Mucosa of stomach (tissue), 1 donor: ENCODE results near the gene CCNY.
"Not testable (repeated sequence)": the region's sequence is repeated elsewhere in the genome, so short reads cannot be mapped to it uniquely, and the experiment has no call there.

Experiments used
- H3K27me3 ChIP-seq: one replicate; pipeline ENCODE4 v1.7.0; 2013; ENCODE audit warnings: mild to moderate bottlenecking, low read length; ENCODE audit not compliant: control insufficient read depth, insufficient read depth
- H3K36me3 ChIP-seq: one replicate; pipeline ENCODE4 v1.7.0; 2013; ENCODE audit warnings: low read length; ENCODE audit not compliant: control insufficient read depth, insufficient read depth
- H3K4me1 ChIP-seq: one replicate; pipeline ENCODE4 v1.7.0; 2013; ENCODE audit warnings: mild to moderate bottlenecking, low read length; ENCODE audit not compliant: control insufficient read depth, insufficient read depth
- H3K4me3 ChIP-seq: one replicate; pipeline ENCODE4 v1.7.0; 2013; ENCODE audit warnings: low read length
- H3K9ac ChIP-seq: one replicate; pipeline ENCODE4 v1.7.0; 2013; ENCODE audit warnings: mild to moderate bottlenecking, low read length, moderate library complexity
- H3K9me3 ChIP-seq: one replicate; pipeline ENCODE4 v1.7.0; 2013; ENCODE audit warnings: mild to moderate bottlenecking, low read length, moderate library complexity; ENCODE audit not compliant: control insufficient read depth
- donor health status: Pancreatic carcinoma.

The CCNY gene

GRCh38 chr10:35336084-35336831 is at the start of gene CCNY:
Gene CCNY (plus strand): TSS chr10:35336509. CDS start chr10:35337054, 545 bp downstream.
- peak within 1 kb of the TSS; percentile 51 for H3K4me3 ChIP-seq

GRCh38 chr10:35289198-35289597 is 47.1 kb upstream of the CCNY start:
- H3K27me3 ChIP-seq: no peaks in the 10 kb centered on the region
- H3K4me3 ChIP-seq: no peak overlapping the region
- no peaks in the 10 kb centered on the region for H3K9me3 ChIP-seq
- no peaks in the 10 kb centered on the region for H3K36me3 ChIP-seq
- H3K9ac ChIP-seq: no peak overlapping the region
- H3K4me1 ChIP-seq: no peaks in the 10 kb centered on the region

More at GRCh38 chr10:35336084-35336831, at the start of gene CCNY:
- Histone ChIP-seq H3K36me3 (no peaks in the 10 kb centered on the region), H3K4me1 (peaks cover 18% of the 10 kb centered on the region), H3K9me3 (no peaks in the 10 kb centered on the region), H3K9ac (peak within 1 kb of the TSS; percentile 82), H3K27me3 (no peaks in the 10 kb centered on the region)

- Histone ChIP-seq H3K9ac (no peak overlapping the region), H3K36me3 (no peaks in the 10 kb centered on the region), H3K4me1 (no peaks in the 10 kb centered on the region), H3K4me3 (no peak overlapping the region), H3K27me3 (no peaks in the 10 kb centered on the region), H3K9me3 (no peaks in the 10 kb centered on the region)
Measured at GRCh38 chr10:35294506-35294905, 41.8 kb upstream of the CCNY start.

- Histone ChIP-seq H3K4me3 (no peak overlapping the region), H3K9me3 (no peaks in the 10 kb centered on the region), H3K4me1 (no peaks in the 10 kb centered on the region), H3K36me3 (no peaks in the 10 kb centered on the region), H3K27me3 (no peaks in the 10 kb centered on the region), H3K9ac (no peak overlapping the region)
Measured at GRCh38 chr10:35299016-35299415, 37.3 kb upstream of the CCNY start.

- no peak overlapping the region for H3K9ac ChIP-seq
Measured at GRCh38 chr10:35300063-35300699, 36.1 kb upstream of the CCNY start.

GRCh38 chr10:35304649-35305048 is 31.7 kb upstream of the CCNY start:
- no peaks in the 10 kb centered on the region for H3K9me3 ChIP-seq
- no peak overlapping the region for H3K4me3 ChIP-seq
- no peak overlapping the region for H3K9ac ChIP-seq
- no peaks in the 10 kb centered on the region for H3K27me3 ChIP-seq
- no peaks in the 10 kb centered on the region for H3K36me3 ChIP-seq
- H3K4me1 ChIP-seq: peaks cover 11% of the 10 kb centered on the region

More at GRCh38 chr10:35300063-35300699, 36.1 kb upstream of the CCNY start:
- H3K27me3 ChIP-seq: no peaks in the 10 kb centered on the region
- H3K9me3 ChIP-seq: no peaks in the 10 kb centered on the region
- H3K36me3 ChIP-seq: no peaks in the 10 kb centered on the region
- no peaks in the 10 kb centered on the region for H3K4me1 ChIP-seq
- H3K4me3 ChIP-seq: no peak overlapping the region

- Histone ChIP-seq H3K9ac (peak overlapping the region; percentile 39), H3K4me1 (peaks cover 11% of the 10 kb centered on the region), H3K4me3 (no peak overlapping the region), H3K36me3 (no peaks in the 10 kb centered on the region), H3K9me3 (no peaks in the 10 kb centered on the region), H3K27me3 (no peaks in the 10 kb centered on the region)
Measured at GRCh38 chr10:35306852-35307251, 29.5 kb upstream of the CCNY start.

GRCh38 chr10:35307297-35307696 is 29.0 kb upstream of the CCNY start:
- Histone ChIP-seq H3K27me3 (no peaks in the 10 kb centered on the region), H3K36me3 (no peaks in the 10 kb centered on the region), H3K4me3 (no peak overlapping the region), H3K9ac (no peak overlapping the region), H3K9me3 (no peaks in the 10 kb centered on the region), H3K4me1 (peaks cover 11% of the 10 kb centered on the region)

- H3K36me3 ChIP-seq: no peaks in the 10 kb centered on the region
- no peaks in the 10 kb centered on the region for H3K27me3 ChIP-seq
- H3K4me3 ChIP-seq: no peak overlapping the region
- peaks cover 11% of the 10 kb centered on the region for H3K4me1 ChIP-seq
- H3K9me3 ChIP-seq: no peaks in the 10 kb centered on the region
- no peak overlapping the region for H3K9ac ChIP-seq
Measured at GRCh38 chr10:35308809-35309208, 27.5 kb upstream of the CCNY start.

- not testable (repeated sequence) for H3K36me3 ChIP-seq, H3K27me3 ChIP-seq, H3K9me3 ChIP-seq, H3K4me1 ChIP-seq, H3K9ac ChIP-seq, H3K4me3 ChIP-seq
Measured at GRCh38 chr10:35314142-35314541, 22.2 kb upstream of the CCNY start.

- H3K9ac ChIP-seq, H3K4me3 ChIP-seq, H3K9me3 ChIP-seq, H3K4me1 ChIP-seq, H3K36me3 ChIP-seq, H3K27me3 ChIP-seq: not testable (repeated sequence)
Measured at GRCh38 chr10:35315235-35315634, 21.1 kb upstream of the CCNY start.

- Histone ChIP-seq H3K4me3 (no peak overlapping the region), H3K27me3 (no peaks in the 10 kb centered on the region), H3K36me3 (no peaks in the 10 kb centered on the region), H3K4me1 (no peaks in the 10 kb centered on the region), H3K9me3 (no peaks in the 10 kb centered on the region), H3K9ac (no peak overlapping the region)
Measured at GRCh38 chr10:35316218-35316967, 19.9 kb upstream of the CCNY start.
